ENCODE measurements around the gene MRAS.

MRAS gene

GRCh38 chr3:138347960-138348753, at the start of gene MRAS:
Gene MRAS, plus strand, starts transcription at chr3:138348579. Its CDS starts 24,305 bp downstream, at chr3:138372884.
- Histone ChIP-seq H3K27me3 (ENCODE audit: control insufficient read depth, insufficient read depth, low read length) (peaks cover 18% of the 10 kb centered on the region), H3K36me3 (ENCODE audit: control insufficient read depth, insufficient read depth, low read length) (no peaks in the 10 kb centered on the region), H3K4me1 (ENCODE audit: control insufficient read depth, insufficient read depth, low read length) (peaks cover 5% of the 10 kb centered on the region), H3K9me3 (ENCODE audit: control insufficient read depth, low read length) (no peaks in the 10 kb centered on the region), H3K4me3 (ENCODE audit: low read length) (peak within 1 kb of the TSS; percentile 18), H3K9ac (ENCODE audit: low read length) (peak within 1 kb of the TSS; percentile 62)

- Histone ChIP-seq H3K36me3 (ENCODE audit: control insufficient read depth, insufficient read depth, low read length) (no peaks in the 10 kb centered on the region), H3K9ac (ENCODE audit: low read length) (no peak overlapping the region), H3K9me3 (ENCODE audit: control insufficient read depth, low read length) (no peaks in the 10 kb centered on the region), H3K4me1 (ENCODE audit: control insufficient read depth, insufficient read depth, low read length) (no peaks in the 10 kb centered on the region), H3K27me3 (ENCODE audit: control insufficient read depth, insufficient read depth, low read length) (no peaks in the 10 kb centered on the region), H3K4me3 (ENCODE audit: low read length) (no peak overlapping the region)
Measured at GRCh38 chr3:138300647-138301046, 47.7 kb upstream of the MRAS start.

- Histone ChIP-seq H3K4me3 (ENCODE audit: low read length) (no peak overlapping the region), H3K27me3 (ENCODE audit: control insufficient read depth, insufficient read depth, low read length) (no peaks in the 10 kb centered on the region), H3K36me3 (ENCODE audit: control insufficient read depth, insufficient read depth, low read length) (no peaks in the 10 kb centered on the region), H3K9me3 (ENCODE audit: control insufficient read depth, low read length) (no peaks in the 10 kb centered on the region), H3K9ac (ENCODE audit: low read length) (no peak overlapping the region), H3K4me1 (ENCODE audit: control insufficient read depth, insufficient read depth, low read length) (no peaks in the 10 kb centered on the region)
Measured at GRCh38 chr3:138303474-138303873, 44.9 kb upstream of the MRAS start.

GRCh38 chr3:138307899-138308298, 40.5 kb upstream of the MRAS start:
- H3K9me3 ChIP-seq (ENCODE audit: control insufficient read depth, low read length): no peaks in the 10 kb centered on the region
- no peaks in the 10 kb centered on the region for H3K27me3 ChIP-seq (ENCODE audit: control insufficient read depth, insufficient read depth, low read length)
- no peak overlapping the region for H3K4me3 ChIP-seq (ENCODE audit: low read length)
- H3K36me3 ChIP-seq (ENCODE audit: control insufficient read depth, insufficient read depth, low read length): no peaks in the 10 kb centered on the region
- H3K4me1 ChIP-seq (ENCODE audit: control insufficient read depth, insufficient read depth, low read length): no peaks in the 10 kb centered on the region
- no peak overlapping the region for H3K9ac ChIP-seq (ENCODE audit: low read length)

- Histone ChIP-seq H3K4me1 (ENCODE audit: control insufficient read depth, insufficient read depth, low read length) (no peaks in the 10 kb centered on the region), H3K9me3 (ENCODE audit: control insufficient read depth, low read length) (no peaks in the 10 kb centered on the region), H3K4me3 (ENCODE audit: low read length) (no peak overlapping the region), H3K27me3 (ENCODE audit: control insufficient read depth, insufficient read depth, low read length) (no peaks in the 10 kb centered on the region), H3K36me3 (ENCODE audit: control insufficient read depth, insufficient read depth, low read length) (no peaks in the 10 kb centered on the region), H3K9ac (ENCODE audit: low read length) (no peak overlapping the region)
Measured at GRCh38 chr3:138308783-138309182, 39.6 kb upstream of the MRAS start.

- H3K36me3 ChIP-seq (ENCODE audit: control insufficient read depth, insufficient read depth, low read length): no peaks in the 10 kb centered on the region
- no peak overlapping the region for H3K9ac ChIP-seq (ENCODE audit: low read length)
- H3K9me3 ChIP-seq (ENCODE audit: control insufficient read depth, low read length): no peaks in the 10 kb centered on the region
- no peaks in the 10 kb centered on the region for H3K27me3 ChIP-seq (ENCODE audit: control insufficient read depth, insufficient read depth, low read length)
- H3K4me3 ChIP-seq (ENCODE audit: low read length): no peak overlapping the region
- no peaks in the 10 kb centered on the region for H3K4me1 ChIP-seq (ENCODE audit: control insufficient read depth, insufficient read depth, low read length)
Measured at GRCh38 chr3:138310494-138310893, 37.9 kb upstream of the MRAS start.

- no peaks in the 10 kb centered on the region for H3K9me3 ChIP-seq (ENCODE audit: control insufficient read depth, low read length)
- H3K9ac ChIP-seq (ENCODE audit: low read length): no peak overlapping the region
- no peaks in the 10 kb centered on the region for H3K36me3 ChIP-seq (ENCODE audit: control insufficient read depth, insufficient read depth, low read length)
- no peaks in the 10 kb centered on the region for H3K27me3 ChIP-seq (ENCODE audit: control insufficient read depth, insufficient read depth, low read length)
- no peak overlapping the region for H3K4me3 ChIP-seq (ENCODE audit: low read length)
- H3K4me1 ChIP-seq (ENCODE audit: control insufficient read depth, insufficient read depth, low read length): no peaks in the 10 kb centered on the region
Measured at GRCh38 chr3:138314751-138315150, 33.6 kb upstream of the MRAS start.

- Histone ChIP-seq H3K9ac (ENCODE audit: low read length) (no peak overlapping the region), H3K9me3 (ENCODE audit: control insufficient read depth, low read length) (no peaks in the 10 kb centered on the region), H3K4me3 (ENCODE audit: low read length) (no peak overlapping the region), H3K27me3 (ENCODE audit: control insufficient read depth, insufficient read depth, low read length) (no peaks in the 10 kb centered on the region), H3K36me3 (ENCODE audit: control insufficient read depth, insufficient read depth, low read length) (no peaks in the 10 kb centered on the region), H3K4me1 (ENCODE audit: control insufficient read depth, insufficient read depth, low read length) (no peaks in the 10 kb centered on the region)
Measured at GRCh38 chr3:138317687-138318086, 30.7 kb upstream of the MRAS start.

GRCh38 chr3:138323971-138324370, 24.4 kb upstream of the MRAS start:
- no peaks in the 10 kb centered on the region for H3K9me3 ChIP-seq (ENCODE audit: control insufficient read depth, low read length)
- no peak overlapping the region for H3K9ac ChIP-seq (ENCODE audit: low read length)
- H3K27me3 ChIP-seq (ENCODE audit: control insufficient read depth, insufficient read depth, low read length): no peaks in the 10 kb centered on the region
- no peak overlapping the region for H3K4me3 ChIP-seq (ENCODE audit: low read length)
- no peaks in the 10 kb centered on the region for H3K4me1 ChIP-seq (ENCODE audit: control insufficient read depth, insufficient read depth, low read length)
- H3K36me3 ChIP-seq (ENCODE audit: control insufficient read depth, insufficient read depth, low read length): no peaks in the 10 kb centered on the region

- Histone ChIP-seq H3K4me1 (ENCODE audit: control insufficient read depth, insufficient read depth, low read length) (no peaks in the 10 kb centered on the region), H3K36me3 (ENCODE audit: control insufficient read depth, insufficient read depth, low read length) (no peaks in the 10 kb centered on the region), H3K4me3 (ENCODE audit: low read length) (no peak overlapping the region), H3K9ac (ENCODE audit: low read length) (no peak overlapping the region), H3K9me3 (ENCODE audit: control insufficient read depth, low read length) (no peaks in the 10 kb centered on the region), H3K27me3 (ENCODE audit: control insufficient read depth, insufficient read depth, low read length) (no peaks in the 10 kb centered on the region)
Measured at GRCh38 chr3:138325990-138326389, 22.4 kb upstream of the MRAS start.

GRCh38 chr3:138326866-138327595, 21.3 kb upstream of the MRAS start:
- no peak overlapping the region for H3K4me3 ChIP-seq (ENCODE audit: low read length)
- no peaks in the 10 kb centered on the region for H3K27me3 ChIP-seq (ENCODE audit: control insufficient read depth, insufficient read depth, low read length)
- H3K36me3 ChIP-seq (ENCODE audit: control insufficient read depth, insufficient read depth, low read length): no peaks in the 10 kb centered on the region
- no peaks in the 10 kb centered on the region for H3K9me3 ChIP-seq (ENCODE audit: control insufficient read depth, low read length)
- no peaks in the 10 kb centered on the region for H3K4me1 ChIP-seq (ENCODE audit: control insufficient read depth, insufficient read depth, low read length)
- H3K9ac ChIP-seq (ENCODE audit: low read length): no peak overlapping the region

- Histone ChIP-seq H3K4me1 (ENCODE audit: control insufficient read depth, insufficient read depth, low read length) (no peaks in the 10 kb centered on the region), H3K27me3 (ENCODE audit: control insufficient read depth, insufficient read depth, low read length) (no peaks in the 10 kb centered on the region), H3K4me3 (ENCODE audit: low read length) (no peak overlapping the region), H3K36me3 (ENCODE audit: control insufficient read depth, insufficient read depth, low read length) (no peaks in the 10 kb centered on the region), H3K9ac (ENCODE audit: low read length) (no peak overlapping the region), H3K9me3 (ENCODE audit: control insufficient read depth, low read length) (no peaks in the 10 kb centered on the region)
Measured at GRCh38 chr3:138327831-138328230, 20.5 kb upstream of the MRAS start.

Measured in mucosa of stomach (tissue), 1 donor.